ENCODE data around the gene NT5E. TPM values are rescaled to one million over a fixed set of nuclear protein-coding genes. Genes with fewer than 3 reads are reported as not detected.
"Not testable (repeated sequence)": the region's sequence is repeated elsewhere in the genome, so short reads cannot be mapped to it uniquely, and the experiment has no call there.

Gene NT5E
- 29.4 and 42.7 TPM in 2 replicates for total RNA-seq
- polyA plus RNA-seq (2012) = 37.9 TPM

DNA sequence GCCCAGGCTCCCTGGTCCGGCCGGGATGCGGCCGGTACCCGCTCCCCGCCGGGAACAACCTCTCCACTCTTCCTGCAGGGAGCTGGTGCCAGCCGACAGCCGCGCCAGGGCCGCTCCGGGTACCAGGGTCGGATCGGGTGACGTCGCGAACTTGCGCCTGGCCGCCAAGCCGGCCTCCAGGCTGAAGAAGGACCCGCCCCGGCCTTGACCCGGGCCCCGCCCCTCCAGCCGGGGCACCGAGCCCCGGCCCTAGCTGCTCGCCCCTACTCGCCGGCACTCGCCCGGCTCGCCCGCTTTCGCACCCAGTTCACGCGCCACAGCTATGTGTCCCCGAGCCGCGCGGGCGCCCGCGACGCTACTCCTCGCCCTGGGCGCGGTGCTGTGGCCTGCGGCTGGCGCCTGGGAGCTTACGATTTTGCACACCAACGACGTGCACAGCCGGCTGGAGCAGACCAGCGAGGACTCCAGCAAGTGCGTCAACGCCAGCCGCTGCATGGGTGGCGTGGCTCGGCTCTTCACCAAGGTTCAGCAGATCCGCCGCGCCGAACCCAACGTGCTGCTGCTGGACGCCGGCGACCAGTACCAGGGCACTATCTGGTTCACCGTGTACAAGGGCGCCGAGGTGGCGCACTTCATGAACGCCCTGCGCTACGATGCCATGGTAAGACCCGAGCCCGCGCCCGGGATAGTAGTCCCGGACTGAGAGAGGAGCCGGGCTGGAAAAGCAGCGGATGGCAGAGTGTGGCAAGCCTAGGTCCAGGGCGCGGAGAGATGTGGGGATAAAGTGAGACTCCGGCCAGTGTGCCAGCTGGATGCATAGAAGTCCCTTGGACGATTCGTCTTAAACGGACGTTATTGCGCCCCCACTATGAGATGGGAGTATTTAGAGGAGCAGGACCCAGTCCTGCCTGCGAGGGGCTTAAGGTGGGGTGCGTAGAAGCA, at the start of gene NT5E:
Gene NT5E, plus strand, starts transcription at position 266 of the 942 bp plus-strand sequence. Its CDS starts 57 bp downstream, at position 323.
- DNase-seq (ENCODE audit: low read depth) = peak; percentile 90

DNA sequence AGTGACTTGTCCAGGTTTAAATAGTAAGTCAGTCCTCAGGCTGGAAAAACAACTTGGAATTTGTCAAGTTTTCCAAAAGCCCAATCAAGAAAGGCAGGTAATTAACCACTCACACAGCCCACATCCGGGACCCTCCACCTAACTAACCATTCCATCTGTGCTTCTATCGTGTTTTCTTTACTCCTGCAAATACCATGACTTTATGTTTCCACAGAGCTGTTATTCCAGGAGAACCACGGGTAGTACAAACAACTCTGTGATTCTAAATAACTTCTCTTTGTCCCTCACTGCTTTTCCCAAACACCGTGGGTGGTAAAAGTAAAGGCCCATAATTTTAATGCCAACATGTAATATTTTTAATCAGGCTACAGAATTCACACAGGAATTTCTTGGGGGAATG, 49.6 kb upstream of the NT5E start:
- DNase-seq (ENCODE audit: low read depth) = no peak

DNA sequence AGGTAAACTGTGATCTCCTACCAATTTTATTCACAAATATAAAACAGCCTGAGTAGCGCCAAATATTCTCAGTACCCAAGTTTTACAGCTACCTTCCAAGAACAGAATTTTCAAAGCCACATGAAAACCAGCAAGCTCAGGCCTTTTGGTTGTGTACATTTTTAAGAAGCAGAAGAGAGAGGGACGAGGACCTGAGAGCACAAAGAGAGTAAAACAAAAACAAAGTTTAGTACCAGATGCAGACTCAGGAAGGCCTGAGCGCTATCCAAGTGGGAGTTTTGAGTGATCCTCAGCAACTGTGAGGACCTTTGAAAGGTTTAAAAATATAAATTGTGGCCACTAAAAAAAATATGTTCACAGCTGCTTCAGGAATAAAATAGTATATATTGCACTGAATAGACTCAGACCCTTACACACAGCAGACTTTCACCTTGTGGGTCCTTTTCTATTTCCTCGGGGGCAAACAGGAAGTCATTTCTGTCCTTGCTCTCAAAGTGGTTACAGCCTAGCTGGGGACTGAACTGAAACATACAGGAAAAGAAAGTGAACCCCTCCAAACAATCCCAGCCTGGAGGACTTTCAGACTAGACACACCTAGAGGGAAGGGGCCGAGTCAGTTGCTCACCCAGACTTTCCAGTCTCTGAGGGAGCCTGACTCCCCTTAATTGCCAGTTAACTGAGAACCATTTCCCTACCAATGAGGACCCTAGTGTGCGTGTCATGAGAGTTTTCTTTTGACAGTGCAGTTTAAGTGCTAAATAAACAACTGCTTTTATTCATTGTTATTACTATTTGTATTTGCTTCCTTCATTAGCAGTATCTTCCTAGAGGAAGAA, 48.5 kb upstream of the NT5E start:
- peak; percentile 19 for DNase-seq (ENCODE audit: low read depth)

DNA sequence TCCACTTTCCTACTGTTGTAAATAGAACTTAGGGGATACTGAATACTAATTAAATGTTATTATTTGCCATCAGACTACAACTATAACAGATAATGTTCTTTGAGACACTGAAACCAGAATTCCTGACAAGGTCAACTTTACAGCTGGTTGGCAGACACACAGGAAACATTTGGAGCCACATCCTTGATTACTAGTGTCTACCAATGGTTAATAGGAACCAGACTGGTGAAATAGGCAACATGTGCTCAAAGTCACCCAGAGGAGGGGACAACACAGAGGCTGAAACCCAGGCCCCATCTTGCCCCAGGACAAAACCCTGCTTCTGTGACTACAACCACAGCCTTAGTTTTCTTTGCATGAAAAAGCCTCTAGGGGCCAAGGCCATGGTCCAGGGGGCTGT, 47.8 kb upstream of the NT5E start:
- DNase-seq (ENCODE audit: low read depth) = no peak

DNA sequence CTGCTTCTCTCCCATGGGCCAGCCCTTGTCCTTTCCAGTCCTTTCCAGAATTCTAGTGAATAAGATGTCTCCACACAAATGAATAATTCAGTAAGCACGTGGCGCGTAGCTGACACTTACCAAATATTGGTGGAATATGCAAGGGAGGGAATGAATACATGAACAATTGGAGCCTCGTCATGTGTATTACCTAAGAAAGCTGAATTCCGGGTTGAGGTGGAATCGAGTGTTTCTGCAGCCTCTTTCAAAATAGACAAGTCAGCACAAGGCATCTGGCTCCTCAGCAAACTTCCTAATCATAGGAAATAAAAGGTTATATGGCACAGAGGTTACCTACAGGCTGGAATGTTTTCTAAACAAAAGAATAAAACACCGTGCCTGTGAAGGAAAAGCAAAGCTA, 47.0 kb upstream of the NT5E start:
- DNase-seq (ENCODE audit: low read depth) = no peak

DNA sequence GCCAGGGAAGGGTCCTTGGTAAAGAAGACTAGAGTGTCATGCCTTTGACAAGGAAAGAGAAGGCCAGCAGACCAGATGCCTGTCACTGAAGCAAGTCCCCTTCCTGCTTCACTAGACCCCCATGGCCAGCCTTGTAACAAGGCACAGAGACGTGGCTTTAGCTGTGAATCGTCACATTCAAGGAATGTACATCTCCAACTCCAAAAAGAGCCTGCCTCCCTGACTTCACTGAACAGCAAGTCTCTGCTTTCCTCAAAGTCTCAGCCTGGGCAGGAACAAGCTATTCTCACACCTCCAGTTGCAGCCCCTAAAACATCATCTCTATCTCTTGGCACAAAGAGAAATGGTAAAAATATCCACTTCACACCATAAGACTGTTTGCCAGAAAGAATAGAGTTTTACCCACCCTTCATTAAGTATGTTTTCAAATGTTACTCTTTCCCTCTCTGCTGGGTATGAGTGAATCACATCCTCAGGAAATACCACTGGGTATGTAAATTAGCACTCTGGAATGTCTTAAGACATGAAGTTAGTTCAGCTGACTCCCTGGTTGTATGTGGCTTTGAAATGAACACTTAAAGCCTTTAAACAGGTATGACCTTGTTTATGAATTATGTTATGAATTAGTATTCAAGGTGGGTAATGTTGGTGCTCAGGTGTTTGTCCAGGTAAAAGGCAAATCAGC, 46.4 kb upstream of the NT5E start:
- DNase-seq (ENCODE audit: low read depth) = peak; percentile 48

DNA sequence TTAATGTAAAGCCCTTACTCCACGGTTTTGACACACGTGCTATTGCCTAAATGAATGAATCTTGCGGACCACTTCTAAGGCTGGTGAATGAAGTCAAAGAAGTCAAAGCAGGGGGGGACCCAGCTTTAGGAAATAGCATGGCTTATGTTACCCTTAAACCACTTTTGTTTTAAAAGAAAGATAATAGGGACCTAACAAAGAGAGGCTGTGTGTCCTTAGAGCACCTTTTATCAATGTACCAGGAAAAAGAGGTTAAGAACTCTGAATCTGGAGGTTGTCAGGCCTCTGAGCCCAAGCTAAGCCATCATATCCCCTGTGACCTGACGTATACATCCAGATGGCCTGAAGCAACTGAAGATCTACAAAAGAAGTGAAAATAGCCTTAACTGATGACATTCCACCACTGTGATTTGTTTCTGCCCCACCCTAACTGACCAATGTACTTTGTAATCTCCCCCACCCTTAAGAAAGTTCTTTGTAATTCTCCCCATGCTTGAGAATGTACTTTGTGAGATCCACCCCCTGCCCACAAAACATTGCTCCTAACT, 45.8 kb upstream of the NT5E start:
- not testable (repeated sequence) for DNase-seq (ENCODE audit: low read depth)

DNA sequence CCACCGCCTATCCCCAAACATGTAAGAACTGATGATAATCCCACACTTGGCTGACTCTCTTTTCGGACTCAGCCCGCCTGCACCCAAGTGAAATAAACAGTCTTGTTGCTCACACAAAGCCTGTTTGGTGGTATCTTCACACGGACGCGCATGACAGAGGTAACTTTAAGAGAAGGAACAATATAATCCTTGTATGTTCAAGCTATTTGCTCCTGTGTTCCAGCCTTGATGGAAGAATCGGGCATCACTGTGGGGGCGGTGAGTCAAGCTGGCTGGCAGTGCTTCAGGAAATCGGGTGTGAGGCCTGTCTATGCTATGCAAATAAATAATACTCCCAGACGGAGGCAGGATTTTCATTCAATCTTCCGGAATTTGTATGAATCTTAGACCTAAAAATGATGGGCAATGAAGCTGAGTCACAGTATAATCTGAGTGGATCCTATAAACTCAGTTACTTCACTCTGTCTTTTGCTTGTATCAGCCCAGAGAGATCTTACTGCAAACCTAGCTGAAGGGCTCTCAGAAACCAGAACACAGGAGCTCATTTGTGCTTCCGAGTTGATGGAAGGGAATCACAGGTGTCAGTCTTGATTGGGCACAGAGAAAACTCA, 45.2 kb upstream of the NT5E start:
- peak; percentile 65 for DNase-seq (ENCODE audit: low read depth)

DNA sequence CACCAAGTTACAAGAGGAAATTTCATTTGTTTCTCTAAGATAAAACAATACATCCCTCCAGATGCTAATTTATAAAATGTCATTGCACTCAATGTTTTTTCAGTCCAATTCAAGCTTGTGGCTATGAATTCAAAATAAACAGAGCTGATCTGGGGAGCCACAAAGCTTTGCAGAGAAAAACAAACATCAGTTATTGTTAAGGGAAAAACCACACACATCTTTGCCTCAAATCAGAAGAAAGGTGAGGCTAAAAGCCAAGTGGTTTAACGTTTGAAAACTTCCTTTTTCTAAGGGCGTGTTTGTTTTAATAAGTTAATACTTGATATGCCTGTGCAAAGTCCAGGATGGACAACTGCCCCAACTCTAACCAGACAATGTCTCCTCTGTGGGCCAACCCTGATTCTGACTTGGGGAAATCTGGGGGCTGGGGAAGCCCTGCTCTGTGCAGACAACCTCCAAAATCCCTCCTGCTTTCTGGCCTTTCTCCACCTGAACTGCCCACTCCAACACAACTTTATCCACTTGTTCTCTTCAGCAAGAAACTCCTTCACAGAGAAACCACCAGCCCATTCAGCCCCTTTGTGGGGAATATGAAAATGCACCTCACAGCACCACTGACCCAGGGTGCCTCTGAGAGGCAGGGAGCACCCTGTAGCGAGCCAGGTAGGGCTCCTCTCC, 44.6 kb upstream of the NT5E start:
- DNase-seq (ENCODE audit: low read depth) = no peak

DNA sequence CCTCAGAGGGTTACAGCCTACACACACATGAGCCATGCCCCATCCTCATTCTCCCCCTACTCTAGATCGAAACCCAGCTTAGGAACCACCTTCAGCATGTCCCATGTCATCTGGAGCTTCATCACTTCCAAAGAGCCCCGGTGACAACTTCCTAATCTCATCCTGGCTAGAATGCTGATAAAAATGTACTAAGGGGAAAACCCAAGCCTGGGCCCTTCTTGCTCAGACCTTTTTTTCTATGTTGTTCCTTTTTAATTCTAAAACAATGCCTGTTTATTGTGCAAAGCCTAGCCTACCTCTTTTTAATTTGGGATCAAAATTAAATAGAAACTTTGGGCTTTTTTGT, 44.1 kb upstream of the NT5E start:
- DNase-seq (ENCODE audit: low read depth) = no peak

DNA sequence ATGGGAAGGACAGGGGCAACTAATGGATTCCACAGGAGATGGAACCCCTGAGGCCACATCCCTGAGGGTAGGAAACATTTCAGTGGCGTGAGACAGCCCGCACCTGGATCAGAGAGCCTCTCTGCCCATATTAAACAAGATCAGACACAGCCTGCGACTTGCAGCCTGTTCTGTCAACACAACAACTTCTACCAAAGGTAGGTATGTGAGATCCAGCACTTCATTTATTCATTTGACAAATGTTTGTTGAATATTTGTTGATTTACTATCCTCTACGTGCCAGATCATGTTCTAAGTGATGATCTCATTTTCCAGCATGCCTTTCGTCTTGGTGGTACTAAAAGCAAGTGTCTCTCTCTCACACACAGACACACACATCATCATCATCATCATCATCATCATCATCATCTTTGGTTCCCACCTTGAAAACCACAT, 43.2 kb upstream of the NT5E start:
- DNase-seq (ENCODE audit: low read depth) = no peak

DNA sequence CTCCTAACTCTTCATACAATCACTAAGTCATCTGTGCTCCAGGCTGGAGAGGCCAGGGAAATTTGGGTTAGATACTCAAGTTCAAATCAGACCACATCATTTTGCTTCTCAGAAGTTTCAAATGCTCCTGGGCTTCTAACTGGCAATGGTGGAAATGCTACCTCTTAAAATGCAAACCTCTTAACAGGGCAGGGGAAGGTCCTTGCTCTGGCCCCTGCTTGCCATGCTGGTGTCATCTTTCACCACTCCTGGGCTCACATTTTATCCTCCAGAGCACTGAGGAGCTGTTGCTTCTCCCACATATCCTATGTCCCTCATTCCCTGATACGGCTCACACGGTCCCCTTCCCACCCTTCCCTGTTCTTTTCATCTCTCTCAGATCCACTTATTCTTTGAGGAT, 41.8 kb upstream of the NT5E start:
- no peak for DNase-seq (ENCODE audit: low read depth)

DNA sequence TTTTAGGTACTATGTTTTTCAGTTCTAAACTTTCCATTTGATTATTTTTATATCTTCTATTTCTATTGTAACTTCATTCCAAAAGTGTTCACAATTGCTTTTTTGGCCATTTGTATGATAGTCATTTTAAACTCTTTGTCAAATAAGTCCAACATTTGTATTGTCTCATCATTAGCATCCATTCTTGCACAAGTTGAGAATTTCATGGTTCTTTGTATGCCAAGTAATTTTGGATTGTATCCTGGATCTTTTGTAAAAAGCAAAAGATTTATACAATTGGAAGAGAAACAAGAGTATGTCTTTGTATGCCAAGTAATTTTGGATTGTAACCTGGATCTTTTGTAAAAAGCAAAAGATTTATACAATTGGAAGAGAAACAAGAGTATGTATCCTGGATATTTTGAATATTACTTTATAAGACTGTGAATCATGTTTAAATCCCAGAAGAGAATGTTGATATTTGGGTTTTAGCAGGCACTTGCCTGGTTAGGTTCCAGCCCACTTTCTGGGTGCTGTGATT, 36.9 kb upstream of the NT5E start:
- no peak for DNase-seq (ENCODE audit: low read depth)

DNA sequence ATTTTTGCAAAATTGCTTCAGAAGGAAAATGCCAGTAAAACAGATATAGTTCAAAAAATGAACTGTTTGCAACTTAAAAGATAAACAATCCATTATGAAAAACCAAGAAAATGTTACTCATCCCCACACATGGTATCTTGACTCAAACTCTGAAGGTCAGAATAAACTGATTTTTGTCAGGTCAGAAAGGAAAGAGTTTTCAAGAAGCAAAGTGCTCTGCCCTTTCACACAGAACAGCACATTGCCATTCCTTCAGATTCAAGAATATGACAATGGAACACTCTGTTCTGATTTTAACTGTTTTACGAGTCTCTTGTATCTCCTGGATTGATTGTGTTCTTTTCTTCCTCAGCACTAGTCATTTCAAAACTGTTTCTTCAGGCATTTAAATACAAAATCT, 33.8 kb upstream of the NT5E start:
- DNase-seq (ENCODE audit: low read depth) = no peak

DNA sequence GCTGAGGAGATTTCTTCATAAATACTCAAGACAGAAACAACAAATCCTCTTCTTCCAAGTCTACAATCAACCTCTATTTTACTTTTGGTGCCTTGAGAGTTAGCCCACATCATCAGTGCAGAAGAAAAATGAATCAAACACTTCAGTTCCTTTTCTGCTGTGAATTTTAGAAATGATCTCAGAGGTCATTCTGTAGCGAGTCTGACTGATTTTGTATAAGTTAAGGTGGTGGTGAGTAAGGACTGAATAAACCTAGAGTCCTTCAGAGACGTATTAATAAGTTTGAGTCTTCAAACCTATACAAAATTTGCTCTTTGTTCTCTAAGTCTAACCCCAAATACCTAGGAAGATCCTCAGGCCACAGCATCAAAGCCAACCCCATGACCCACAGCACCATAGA, 33.1 kb upstream of the NT5E start:
- no peak for DNase-seq (ENCODE audit: low read depth)

DNA sequence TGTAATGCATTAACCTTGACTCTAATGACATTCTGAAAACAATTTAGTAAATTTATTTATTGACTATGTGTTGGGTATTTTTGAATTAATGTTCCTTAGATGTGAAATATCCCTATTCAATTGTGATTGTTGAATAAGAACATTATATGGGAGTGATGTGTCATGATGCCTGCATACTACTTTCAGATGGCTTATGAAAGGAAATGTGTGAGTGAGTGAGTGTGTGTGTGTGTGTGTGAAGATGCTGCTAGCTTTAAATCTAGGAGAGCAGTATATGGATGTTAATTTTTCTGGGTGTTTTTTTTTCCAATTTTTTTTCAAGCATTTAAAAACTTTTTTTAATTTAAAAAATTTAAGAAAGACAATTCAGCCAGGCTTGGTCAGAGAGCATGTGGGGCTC, 32.5 kb upstream of the NT5E start:
- DNase-seq (ENCODE audit: low read depth) = no peak

DNA sequence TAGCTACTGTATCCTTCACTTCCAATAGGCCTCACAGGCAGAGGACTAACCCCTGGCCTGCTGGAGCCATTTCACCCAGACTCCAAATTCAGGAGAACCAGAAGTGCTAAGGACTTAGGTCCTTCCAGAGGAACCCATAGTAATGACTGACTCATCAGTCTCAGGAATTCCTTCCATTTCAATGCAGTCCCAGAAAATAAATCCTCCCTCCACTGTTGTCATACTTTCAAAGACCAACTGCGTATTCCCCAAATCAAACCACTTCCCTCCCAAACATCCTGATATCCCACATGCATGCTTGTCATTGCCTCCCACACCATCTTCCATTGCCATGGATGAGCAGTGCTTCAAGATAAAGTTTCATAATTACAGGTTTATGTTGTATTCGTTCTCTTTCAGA, 31.8 kb upstream of the NT5E start:
- DNase-seq (ENCODE audit: low read depth) = peak; percentile 26

DNA sequence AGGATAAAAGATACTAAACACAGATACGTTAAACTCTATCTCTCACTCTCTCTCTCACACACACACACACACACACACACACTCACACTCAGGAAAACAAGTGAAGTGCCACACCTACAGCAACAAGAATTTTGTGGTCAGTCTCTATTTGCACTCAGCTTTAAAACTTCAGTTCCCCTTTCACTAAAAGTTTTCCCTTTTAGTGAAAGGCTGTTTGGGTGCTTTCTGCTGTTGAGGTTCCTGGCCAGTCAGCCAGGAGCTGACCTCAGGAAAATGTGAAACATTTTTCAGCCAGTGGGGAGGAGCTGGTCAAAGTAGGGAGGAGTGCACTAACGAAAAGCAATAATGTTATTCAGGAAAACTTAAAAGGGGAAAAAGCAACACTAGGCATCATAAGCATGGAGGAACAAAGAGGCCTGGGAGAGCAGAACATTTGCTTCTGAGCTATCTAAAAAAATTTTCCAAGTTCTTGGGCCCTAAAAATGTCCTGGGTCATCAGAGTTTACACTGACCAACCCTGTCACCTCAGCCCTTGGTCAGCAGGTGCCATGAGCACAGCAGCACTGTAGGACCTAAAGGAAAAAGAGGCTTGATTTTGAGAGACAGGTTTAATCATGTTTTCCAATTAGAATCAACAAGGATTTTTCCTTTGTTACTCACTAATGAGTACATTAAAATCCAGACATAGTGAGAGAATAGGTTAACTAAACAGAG, 30.7 kb upstream of the NT5E start:
- DNase-seq (ENCODE audit: low read depth) = peak; percentile 23

DNA sequence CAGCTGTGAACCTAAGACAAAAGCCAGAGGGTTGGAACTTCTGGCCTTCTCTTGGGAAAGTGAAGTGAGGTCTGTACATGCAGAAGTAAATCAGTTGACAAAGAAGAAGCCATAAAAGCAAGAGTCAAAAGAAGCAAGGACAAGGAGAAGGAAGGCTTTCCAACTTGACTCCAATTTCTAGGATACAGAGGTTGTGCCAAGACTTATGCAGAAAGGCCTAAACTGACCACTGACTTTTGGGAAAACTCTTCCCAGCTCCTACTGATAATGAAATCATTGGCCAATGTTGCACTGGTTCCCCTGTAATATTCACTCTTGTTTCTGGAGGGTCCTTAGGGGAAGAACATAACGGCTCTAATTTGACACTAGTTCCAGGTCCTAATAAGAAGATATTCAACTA, 29.3 kb upstream of the NT5E start:
- DNase-seq (ENCODE audit: low read depth) = no peak

Data from myocyte (in vitro differentiated cells).